GM21526 (cell line): Measurements from ENCODE around the gene ACAD9.
"Not testable (repeated sequence)": the region's sequence is repeated elsewhere in the genome, so short reads cannot be mapped to it uniquely, and the experiment has no call there.

Experiments
- ATAC-seq: cut with Tn5 transposase; IDR thresholded peaks from one replicate; pipeline ENCODE4 v1.9.1; 2021; ENCODE audit warnings: moderate library complexity; ENCODE audit not compliant: unreplicated experiment, low FRiP score

Gene ACAD9

DNA sequence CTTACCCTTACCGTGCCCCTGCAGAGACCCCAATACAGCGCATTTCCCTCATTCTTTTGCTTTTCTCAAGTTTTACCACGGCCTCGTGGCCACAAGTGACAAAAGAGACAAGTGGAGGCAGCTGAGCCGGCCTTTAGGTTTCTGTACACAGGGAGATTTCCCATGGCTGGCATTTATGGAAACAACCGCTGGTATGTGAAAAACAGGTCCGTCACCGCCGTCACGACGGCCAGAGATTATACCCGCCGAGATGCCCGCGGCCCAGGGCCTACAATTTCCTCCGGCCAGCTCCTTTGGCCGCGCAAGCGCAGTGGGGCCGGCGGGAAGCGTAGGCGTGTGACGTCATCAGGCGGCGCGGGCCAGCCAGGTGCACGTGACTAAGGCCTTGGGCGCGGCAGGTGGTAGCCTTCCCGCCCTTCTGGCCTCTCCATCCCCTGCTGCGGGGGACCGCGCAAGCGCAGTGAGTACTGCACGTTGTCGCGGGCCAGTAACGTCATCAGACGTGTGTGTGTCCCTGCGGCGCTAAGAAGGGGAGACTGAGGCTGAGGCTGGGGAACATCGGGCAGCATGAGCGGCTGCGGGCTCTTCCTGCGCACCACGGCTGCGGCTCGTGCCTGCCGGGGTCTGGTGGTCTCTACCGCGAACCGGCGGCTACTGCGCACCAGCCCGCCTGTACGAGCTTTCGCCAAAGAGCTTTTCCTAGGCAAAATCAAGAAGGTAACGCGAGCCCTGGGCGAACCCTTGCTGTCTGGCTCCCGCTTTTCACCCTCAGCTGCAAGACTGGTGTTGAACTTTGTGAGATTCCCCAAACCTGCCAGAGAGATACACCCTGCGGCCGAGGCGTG, at the start of gene ACAD9:
Gene ACAD9, plus strand, starts transcription at position 496 of the 845 bp plus-strand sequence. Its CDS starts 72 bp downstream, at position 568.
- ATAC-seq: peak; percentile 86

DNA sequence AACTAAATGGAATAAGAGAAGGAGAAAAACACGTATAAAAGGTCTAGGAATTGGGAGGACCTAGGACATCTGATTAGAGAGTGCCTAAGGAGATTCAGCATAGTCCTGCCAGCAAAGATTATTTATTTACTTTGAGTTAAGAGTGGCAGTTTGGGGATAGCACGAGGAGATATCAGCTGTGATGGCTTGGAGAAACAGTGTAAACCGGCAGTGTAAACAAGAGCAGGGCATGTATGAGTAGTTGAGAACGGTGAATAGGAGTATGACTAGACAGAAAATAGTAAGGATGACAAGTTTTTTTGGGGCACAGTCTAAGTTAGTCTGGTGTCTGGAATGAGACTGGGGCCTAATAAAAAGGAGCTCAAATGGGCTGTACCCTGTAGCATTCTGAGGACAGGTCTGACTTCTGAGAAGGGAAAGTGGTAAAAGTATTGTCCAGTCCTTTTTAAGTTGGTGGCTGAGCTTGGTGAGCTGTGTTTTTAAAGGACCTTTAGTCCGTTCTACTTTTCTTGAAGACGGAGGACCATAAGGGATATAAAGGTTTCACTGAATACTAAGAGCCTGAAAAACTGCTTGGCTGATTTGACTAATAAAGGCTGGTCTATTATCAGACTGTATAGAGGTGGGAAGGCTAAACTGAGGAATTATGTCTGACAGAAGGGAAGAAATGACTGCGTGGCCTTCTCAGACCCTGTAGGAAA, 49.3 kb upstream of the ACAD9 start:
- not testable (repeated sequence) for ATAC-seq

DNA sequence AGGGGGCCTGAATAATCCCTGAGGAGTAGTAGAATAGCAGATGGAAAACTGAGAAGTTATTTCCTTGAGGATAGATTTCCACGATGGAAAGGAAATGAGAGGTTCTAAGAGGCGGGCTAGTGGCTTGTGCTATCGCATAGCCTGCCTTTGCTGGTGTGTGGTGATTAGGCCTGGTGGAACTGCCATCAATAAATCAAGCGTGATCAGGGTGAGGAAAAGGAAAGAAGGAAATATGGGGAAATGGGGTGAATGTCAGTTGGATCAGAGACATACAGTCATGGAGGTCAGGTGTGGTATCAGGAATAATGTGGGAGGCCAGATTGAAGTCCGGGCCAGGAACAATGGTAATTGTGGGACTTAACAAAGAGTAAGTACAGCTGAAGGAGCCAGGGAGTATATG, 48.7 kb upstream of the ACAD9 start:
- ATAC-seq: not testable (repeated sequence)

DNA sequence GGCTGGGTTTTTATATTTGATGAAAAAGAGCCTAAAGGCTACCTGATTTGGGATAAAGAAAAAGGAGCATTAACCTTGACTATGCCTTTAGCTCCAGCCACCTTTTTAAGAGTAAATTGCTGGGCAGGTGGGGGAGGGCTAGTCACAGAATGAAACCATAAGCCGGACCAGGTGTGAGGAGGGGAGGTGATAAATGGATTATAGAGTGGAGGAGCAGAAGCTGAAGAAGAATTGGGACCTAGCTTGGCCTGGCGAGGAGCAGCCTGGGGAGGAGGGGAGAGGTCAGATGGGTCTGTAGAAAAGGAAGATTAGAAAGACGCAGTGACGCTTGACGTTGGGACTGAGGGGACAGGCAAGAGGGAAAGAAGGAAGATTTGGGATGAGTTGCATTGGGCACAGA, 46.4 kb upstream of the ACAD9 start:
- not testable (repeated sequence) for ATAC-seq

DNA sequence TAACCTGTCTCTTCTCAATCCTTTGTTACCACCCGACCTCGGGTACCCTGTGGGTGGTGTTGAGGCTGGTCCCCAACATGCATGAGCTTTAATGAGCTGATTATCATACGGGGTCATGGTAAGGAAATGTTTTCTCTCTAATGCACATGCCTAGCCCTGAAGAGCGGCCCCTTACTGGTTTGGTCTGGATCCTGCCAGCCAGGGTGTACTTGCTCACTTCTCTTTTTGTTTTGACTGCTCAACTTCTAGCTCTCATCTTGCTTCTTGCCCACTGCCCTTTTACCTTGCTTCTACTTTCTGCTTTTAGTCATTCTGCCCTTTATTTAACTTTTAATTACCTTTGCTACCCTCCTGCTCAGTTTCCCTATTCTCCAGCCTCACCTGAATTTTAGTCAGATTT, 44.3 kb upstream of the ACAD9 start:
- no peak for ATAC-seq

DNA sequence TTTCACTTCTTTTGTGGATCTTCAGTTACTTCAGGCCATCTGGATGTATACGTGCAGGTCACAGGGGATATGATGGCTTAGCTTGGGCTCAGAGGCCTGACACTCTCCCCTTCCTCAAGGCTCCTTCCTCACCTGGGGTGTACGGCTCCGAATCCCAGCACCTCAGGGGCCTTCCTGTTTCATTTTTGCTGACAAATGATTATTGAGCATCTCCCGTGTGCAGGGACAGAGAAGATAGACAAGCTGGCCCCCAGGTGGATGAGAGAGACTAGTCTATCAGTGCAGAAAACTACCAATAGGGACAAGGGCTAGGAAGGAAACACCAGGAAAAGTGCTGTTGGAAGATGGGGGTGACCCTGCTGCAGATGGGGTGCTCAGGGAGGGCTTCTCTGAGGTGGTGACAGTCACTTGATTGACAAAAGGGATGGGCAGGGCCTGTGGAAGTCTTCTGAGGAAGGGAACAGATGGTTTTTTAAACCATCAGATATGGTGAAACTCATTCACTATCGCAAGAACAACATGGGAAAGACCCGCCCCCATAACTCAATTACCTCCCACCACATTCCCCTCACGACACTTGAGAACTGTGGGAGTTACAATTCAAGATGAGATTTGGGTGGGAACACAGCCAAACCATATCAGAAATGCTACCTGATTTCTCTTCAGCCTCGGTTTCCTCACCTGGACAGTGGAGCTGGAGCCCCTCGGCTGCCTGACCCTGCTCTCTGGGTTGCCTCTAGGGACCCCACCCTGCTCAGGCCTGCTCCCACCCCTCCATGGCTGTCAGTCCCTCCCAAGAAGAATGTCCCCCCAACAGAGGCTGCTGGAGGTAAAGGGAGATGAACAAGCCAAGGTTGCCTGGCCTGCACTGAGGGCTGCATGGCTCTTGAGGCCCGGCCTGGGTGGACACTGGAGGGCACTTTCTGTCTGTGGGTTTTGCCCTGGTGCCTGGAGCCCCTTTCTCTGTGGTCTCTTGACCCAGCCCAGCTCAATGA, 37.2 kb upstream of the ACAD9 start:
- no peak for ATAC-seq

DNA sequence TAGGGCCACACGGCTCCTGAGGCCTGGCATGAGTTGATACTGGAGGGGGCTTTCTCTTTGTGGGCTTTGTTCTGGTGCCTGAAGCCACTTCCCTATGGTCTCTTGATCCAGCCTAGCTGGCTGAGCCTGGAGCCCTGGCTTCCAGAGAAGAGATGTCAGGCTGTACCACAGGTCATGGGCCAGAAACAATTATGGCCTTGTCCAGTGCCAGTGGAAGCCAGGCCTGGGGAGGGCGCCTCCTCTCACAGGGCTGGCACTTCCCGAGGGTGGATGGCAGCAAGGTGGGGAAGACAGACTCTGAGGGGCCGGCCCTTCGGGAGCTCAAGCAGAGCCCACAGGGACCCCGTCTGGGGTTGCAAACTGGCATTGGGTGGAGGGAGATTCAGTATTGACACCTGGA, 34.9 kb upstream of the ACAD9 start:
- ATAC-seq: no peak

DNA sequence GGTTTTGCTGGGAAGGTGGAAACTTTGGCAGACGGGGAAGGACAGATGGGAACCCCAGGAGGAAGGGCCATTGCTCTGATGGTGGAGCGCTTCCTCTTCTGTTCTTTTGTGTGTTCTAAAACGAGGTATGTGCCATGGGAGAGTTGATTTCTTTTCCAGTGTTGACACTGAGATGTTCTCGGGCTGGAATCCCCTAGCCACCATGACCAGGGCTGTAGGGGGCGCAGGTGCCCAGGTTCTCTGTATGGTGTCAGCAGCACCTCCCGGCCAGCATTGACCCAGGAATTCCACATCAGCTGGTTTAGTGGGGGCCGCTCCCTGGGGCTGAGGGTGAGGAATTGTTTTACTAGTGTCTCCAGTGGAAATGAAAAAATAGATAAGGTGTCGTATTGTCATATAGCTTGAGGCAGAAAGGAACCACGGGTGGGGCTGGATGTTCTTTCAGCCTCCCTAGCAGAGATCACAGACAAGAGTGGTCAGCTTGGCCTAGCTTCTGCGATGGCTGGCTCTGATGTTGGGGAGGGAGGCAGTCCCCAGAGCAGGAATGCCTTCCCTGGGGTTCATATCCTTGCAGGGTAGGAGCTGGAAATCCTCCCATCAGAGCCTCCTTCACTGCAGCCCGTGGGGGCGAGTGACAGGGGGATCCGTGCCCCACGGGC, 34.2 kb upstream of the ACAD9 start:
- no peak for ATAC-seq

DNA sequence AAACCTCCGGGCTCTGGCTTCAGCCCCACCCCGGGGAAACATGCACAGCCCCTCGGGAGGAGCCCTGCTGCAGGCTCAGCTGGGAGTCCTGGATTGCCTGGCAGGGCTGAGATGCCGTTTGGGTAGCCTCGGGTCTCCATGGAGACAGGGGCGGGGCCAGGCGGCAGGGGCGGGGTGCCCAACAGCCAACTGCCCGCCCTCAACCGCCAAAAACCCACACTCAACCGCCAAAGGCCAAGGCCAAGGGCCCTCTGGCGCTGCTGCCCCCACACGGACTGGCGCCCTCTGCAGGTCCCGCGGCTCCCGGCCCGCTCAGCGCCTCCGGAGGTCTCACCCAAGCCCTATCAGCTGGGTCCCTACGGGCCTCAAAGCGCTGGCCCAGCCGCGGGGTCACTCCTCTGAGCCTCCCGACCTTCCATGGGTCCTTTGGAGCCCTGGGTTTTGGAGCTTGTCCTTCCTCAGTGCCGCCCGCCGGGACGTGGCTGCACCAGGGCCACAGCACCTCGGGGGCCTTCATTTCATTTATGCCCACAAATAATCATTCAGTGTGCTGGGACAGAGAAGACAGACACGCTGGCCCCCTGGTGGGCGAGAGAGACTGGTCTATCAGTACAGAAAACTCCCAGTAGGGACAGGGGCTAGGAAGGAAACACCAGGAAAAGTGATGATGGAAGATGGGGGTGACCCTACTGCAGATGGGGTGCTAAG, 33.5 kb upstream of the ACAD9 start:
- ATAC-seq: peak; percentile 58

DNA sequence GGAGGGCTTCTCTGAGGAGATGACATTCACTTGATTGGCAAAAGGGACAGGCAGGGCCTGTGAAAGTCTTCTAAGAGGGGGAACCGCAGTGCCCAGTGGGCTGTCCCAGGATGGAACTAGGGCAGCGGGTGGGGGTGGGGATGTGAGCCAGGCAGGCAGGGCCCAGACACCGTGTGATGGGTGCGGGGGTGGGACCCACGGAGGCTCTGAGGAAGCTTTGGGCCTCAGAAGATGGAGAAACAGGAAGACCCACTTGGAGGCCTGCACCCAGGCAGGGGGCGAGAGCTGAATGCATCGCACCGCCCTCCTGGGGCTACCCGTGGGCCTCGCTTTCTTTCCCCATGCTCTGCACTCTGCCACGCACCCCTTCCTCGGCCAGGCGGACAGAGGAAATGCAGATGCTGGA, 32.9 kb upstream of the ACAD9 start:
- no peak for ATAC-seq

DNA sequence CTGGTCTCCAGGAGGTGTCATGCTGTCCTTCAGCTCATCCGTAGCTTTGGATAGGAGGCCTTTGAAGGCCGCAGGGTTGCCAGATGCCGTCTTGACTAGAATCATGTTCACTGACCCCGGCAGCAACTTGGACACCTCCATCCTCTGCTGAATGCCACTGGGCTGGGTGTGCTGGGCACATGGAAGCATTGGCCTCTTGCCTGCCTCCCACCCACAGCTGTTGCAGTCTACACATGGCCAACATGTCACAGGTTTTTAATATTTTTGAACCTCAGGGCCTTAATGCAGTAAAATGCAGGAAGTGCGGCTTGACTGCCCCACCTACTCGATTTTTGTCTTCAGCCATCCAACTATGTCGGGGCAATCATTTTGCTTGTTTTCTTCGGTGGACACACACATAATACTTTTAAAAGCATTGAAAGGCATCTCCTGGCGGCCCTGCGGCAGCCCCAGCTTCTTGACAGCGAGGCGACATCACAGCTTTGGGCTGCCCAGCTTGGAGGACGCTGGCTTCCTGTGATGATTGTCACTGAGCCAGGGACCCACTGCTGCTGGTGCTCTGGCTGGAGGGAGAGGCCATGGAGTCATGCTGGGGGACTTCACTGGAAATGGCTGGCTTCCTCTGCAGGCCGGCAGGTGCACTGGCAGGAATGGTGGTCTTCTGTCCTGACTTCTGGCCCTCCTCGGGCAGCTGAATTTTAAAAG, 31.6 kb upstream of the ACAD9 start:
- ATAC-seq: no peak

DNA sequence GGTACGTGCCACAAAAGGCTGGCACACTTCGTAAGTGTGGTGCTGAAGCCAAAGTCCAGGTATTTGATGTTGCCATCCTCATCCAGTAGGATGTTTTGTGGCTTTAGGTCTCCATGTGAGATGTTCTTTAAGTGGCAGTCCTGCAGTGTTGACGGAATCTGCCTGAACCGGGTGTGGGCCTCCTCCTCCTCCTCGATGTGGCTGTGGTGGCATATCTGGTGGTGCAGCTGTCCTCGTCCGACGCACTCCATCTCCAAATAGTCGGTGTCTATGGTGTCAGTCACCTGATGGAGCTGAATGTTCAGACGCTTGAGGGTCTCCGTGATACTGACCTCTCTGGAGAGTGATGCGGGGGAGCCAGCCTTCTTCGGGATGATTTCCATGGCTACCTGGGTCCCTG, 30.5 kb upstream of the ACAD9 start:
- no peak for ATAC-seq

DNA sequence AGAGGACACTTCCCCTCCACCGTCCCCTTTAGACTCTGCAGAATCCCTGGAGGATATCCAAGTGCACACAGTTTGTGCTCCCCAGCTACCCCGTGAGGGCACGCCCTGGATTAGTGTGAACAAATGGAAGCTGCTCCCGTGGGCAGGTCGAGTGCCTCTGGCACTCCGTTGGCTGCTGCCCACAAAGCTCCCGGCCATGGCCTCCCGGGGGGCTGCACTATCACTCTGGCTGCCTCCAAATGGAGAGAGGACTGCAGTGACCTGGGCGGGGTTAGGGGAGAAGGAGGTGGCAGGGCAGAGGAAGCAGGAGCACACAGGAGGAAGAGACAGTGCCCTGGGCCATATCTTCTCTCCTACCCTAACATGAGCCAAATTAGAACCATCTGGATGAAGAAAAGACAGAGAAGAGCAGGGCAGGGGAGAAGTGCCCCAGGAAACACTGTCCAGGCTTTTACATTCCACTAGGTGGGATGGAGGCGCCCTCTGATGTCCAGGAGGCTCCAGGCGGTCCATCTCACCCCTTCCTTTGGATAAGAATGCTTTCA, 29.4 kb upstream of the ACAD9 start:
- ATAC-seq: no peak

DNA sequence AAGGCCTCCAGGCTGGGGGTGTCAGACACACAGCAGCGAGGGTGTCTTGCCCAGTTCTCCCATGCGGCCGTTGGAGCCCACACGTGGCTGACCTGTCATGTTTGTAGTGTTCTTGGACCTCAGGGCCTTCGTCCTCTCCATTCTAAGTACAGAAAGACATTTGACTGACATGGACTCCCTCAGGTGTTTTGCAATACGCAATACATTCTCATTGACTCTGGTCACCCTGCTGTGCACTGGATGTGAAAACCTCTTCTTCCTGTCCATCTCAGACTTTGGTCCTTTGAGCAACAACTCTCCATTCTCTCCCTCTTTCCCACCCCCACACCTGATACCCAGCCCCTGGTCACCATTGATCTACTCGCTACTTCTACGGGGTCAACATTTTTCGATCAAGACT, 28.9 kb upstream of the ACAD9 start:
- no peak for ATAC-seq

DNA sequence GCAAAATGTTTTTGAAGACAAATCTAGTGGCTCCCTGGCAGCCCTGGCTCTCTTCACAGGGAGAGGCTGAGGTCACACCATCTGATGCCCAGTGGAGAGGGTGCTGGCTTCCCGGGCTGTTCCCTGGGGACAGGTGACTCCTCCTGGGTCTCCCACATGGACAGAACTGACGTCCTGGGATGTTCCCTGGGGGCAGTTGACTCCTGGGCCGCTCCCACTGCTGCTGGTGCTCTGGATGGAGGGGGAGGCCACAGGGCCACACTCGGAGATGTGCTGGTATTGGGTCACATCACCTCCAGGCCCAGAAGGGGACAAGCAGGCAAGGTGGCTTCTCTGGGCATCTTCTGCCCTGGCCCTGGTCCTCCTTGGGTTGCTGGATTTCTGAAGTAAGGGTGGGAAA, 27.8 kb upstream of the ACAD9 start:
- no peak for ATAC-seq

DNA sequence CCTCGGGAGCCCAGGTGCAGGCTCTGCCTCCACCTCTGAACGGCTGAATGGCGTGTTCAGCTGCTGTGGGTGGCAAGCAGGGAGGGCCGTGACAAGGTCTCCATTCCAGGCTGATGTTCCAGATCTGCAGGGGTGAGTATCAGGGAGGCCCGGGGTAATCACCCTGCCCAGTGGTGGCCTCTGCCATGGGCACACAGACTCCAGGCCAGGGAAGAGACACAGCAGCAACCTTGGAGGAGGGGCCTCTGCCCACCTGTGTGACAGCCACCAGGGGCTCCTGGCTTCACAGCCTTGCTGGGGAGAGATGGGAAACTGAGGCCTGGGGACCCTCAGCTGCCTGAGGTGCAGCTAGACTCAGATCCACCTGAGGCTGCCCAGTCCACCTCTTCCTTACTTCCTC, 25.6 kb upstream of the ACAD9 start:
- ATAC-seq: no peak

DNA sequence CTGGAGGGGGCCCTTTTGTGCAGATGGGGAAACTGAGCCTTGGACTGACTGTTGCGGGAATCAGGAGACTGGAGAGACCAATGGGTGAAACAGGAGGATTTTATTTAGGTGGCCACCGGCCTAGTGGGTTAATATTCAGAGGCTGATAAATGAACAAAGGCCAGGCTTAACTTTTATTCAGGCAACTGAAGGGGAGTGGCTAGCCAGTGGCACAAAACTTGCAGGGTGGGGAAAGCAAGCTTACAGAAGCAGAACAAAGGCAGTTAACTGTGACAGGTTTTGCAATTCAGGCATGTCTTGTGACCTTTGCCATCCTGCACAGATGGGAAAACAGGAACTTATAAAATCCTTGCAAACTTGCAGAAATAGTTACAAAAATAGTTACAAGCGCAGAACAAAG, 24.9 kb upstream of the ACAD9 start:
- ATAC-seq: no peak

DNA sequence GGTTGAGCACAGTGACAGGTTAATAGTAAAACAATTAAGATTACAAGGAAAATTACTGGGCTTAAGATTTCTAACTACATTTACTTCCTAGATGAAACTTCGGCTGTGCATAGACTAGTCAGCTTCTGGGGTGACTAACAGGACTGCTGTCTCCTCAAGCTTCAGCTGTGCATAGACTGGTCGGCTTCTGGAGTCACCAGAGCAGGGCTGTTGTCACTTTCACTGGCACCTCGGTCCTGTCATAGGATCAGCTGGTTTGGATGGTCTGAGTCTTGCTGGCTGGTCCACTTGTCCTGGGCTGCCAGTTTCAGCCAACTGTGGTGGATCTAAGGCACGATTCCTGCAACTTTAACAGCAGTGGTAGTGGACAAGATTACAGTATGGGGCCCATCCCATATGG, 23.9 kb upstream of the ACAD9 start:
- no peak for ATAC-seq

DNA sequence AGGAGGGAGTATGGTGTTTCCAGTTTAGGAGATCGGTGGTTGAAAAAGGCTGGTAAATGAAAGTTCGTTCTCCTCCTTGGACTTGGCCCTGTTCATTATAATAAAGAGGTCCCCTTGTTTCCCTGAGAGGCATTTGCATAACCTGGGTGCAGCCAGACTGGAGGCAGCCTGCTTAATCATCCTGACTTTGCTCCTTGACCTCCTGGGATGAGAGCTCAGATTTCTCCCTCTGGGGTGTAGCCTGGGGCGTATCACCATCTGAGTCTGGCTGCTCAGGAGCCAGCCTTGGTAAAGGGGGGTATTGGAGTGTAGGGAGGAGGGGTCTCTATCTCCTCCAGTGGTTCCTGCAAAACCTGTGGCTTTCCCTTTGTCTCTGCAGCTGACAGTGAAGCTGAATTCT, 21.3 kb upstream of the ACAD9 start:
- no peak for ATAC-seq
